Left renal pelvis (tissue), 4 donors: ENCODE measurements around the gene CHD6. TPM values are rescaled to one million over a fixed set of nuclear protein-coding genes. Genes with fewer than 3 reads are reported as not detected.

ENCODE experiments used
- DNase-seq, 4 donors: peaks; one replicate each; pipeline ENCODE4 v3.0.0-alpha.2; 2013; ENCODE audit warnings: low read depth in 4 of 4, low spot score in 3 of 4
- polyA plus RNA-seq, 4 donors: library from polyadenylated mRNA; unstranded; fragments of 120-200 nt; gene quantifications; one replicate each; pipeline ENCODE4 v1.2.1, GENCODE V29; 2013; ENCODE audit not compliant: insufficient read length in 4 of 4

The CHD6 gene
- polyA plus RNA-seq, 4 donors: 41.3 to 53.4 (median 52.0) TPM

DNA sequence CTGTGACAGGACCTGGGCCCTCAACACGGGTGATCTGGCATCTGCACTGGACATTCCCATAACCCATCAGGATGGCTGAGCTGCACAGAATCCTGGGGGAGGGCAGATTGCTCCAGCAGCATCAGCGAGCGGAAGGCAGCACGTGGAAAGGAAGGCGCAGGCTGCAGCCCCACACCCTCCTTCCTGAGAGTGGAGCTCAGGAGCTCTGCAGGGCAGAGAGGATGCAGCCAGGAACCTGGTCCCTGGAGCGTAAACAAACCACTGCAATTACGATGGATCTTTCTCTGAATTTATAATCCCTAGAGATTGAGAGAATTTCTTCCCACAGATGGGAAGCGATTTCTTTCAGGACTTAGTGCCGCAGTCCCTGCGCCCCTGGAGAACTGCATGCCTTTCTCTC lies 211.8 kb downstream of the CHD6 start:
- no peak for DNase-seq

DNA sequence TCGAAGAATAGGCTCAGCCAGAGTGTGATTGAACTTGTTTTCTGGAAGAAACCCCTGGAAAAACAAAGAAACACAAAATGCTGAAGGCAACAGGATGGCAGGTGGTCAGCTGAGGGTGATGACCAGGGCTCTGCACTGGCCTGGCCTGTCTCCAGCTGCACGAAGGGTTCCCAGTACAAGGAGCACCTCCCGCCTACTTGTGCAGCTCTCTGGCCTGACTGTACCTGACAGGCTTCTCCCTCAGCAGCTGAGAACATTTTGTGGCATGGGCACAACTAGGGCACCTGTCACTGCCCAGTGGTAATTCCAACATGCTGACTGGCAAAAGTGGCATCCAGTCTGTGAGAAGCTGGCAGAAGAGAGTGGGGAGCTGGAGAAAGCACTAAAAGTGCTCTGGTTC lies 212.7 kb downstream of the CHD6 start:
- no peak for DNase-seq

DNA sequence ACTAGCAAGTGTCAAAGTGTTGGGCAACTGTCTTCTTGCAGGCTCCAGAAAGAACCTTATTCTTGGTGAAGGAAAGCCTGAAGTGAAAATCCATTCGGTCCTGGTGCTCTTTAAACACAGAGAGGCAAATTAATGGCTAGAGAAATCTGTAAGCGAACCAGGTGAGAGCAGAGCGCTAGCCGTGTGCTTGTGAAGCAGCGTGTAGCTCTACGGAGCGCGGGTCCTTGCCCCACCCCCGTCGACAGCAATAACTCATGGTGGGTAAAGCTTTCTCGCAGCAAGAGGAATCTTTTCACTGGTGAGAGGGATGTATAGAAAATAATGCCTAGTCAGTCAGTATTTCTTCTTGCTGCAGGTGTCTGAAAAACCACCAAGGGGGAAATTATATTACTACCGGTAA lies 214.6 kb downstream of the CHD6 start:
- no peak for DNase-seq

DNA sequence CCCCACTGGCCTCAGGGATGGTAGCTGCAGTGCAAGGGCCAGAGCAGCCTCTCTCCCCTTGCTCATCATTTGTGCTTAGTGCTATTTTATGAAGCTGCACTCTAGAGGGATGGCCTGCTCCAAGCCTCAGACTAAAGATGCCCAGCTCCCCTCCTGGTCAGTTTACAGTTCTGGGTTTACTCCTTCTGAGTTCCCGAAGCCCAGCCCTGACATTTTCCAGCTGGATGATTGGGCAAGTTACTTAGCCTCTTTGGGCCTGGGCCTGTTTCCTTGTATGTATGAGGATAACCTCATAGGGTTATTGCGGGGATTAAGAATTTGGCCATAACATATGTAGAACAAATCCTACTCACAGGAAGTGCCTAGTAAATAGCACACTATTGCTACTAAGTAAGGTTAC lies 219.8 kb downstream of the CHD6 start:
- DNase-seq: no peak

DNA sequence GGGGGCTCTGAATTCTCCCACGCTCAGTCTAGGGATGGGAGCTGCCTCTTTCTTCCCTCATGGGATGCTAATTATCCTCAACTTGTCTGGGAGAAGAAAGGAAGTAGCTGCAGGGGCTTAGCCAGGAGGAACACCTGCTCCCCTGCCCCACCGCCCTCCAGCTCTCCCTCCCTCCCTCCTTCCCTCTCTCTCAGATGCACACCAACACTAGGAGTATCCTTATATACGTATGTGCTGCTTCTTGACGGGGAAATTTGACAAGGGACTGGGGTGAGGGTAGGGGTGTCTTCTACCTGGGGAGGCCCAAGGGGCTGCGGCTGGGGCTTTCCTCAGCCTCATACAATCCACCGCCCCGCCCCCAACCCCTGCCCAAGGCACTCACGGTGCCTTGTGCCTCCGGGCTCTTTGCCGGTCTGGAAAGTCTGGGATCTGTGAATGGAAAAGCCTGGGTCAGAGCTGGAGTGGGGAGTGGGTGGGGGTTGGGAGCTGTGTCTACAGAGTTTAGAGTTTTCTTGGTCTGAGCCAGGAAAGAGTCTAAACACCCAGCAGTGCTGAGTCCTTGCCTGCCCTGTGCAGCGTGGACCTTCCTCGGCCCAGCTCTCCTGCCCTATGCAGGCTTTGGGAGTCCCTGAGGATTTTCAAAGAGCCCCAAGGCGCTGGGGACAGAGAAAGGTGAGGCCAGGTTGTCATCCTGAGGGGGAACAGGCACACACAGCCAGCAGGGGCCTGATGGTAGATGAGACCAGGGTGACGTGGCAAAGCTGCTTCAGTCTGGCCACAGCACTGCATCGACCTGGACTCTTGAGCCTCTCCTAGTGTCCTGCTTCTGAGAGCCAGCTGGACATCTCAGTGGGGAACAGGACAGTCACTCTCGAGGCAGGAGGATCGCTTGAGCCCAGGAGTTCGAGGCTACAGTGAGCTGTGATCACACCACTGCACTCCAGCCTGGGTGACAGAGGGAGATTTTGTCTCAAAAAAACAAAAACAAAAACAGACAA lies 222.2 kb downstream of the CHD6 start:
- DNase-seq: no peak

DNA sequence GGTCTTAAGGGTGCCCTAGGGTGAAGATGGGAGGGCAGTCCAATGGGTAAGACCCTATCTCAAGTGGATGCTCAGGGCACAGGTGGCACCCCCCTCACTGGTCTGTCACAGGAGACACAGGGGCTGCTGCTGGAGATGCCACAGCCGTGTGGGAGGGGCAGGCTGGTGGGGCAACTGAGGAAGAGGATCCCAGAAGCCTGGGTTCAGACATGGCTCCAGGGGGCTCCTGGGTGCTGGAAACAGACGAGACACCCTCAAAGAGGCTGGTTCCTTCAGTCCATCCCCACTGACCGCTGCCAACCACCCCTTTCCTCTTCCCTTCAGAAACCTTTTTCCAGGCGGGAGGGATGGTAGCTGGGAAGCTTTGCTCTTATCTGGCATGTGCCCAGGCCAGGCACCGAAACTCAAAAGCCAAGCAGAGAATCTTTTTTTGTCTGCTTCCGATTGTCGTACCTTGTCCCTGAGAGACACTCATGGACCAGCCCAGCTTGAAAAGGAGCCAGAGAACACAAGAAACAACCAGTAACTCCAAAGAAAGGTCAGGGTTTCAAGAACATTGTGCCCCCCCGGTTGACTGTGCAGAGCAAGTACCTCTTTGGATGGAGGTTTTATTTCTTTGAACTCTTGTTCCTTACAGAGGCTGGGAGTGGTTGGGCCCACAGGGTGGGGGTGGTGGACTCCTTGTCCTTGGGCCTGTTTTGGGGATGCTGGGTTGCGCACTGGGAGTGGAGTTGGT lies 223.1 kb downstream of the CHD6 start:
- DNase-seq: no peak

DNA sequence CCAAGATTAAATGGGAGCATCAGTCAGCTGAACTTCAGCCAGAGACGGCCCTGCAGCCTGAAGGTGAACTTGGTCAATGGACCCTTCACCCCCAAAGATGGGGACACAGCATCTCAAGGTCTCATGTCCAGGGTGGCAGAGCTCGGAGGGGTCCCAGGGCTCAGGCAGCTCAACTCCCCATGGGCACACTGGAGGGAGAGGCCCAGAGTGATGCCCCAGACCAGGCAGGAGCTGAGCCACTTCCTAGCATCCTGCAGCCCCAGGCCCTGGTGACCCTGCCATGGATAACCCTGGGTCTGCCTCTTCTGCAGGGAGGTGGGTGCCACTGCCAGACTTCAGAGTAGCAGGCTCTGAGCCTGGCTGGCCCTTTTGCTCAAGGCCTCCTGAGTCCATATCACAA lies 224.1 kb downstream of the CHD6 start:
- no peak for DNase-seq

DNA sequence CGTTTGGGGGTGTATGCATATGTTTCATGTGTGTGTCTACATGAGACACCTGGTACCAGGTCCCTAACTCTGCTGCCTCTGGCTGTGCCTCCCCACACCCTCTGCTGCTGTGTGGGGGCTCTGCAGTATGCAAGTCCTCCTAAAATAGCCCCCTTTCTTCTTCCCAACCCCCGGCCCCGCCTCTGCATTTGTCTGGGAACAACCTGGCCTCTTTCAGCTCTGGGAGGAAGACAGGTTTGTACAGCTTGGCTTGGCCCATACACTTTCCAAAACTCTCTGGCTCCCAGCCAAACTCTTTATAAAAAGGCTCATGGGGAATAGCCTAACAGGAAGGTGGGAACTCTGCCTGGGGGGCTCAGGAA lies 224.5 kb downstream of the CHD6 start:
- DNase-seq: no peak

DNA sequence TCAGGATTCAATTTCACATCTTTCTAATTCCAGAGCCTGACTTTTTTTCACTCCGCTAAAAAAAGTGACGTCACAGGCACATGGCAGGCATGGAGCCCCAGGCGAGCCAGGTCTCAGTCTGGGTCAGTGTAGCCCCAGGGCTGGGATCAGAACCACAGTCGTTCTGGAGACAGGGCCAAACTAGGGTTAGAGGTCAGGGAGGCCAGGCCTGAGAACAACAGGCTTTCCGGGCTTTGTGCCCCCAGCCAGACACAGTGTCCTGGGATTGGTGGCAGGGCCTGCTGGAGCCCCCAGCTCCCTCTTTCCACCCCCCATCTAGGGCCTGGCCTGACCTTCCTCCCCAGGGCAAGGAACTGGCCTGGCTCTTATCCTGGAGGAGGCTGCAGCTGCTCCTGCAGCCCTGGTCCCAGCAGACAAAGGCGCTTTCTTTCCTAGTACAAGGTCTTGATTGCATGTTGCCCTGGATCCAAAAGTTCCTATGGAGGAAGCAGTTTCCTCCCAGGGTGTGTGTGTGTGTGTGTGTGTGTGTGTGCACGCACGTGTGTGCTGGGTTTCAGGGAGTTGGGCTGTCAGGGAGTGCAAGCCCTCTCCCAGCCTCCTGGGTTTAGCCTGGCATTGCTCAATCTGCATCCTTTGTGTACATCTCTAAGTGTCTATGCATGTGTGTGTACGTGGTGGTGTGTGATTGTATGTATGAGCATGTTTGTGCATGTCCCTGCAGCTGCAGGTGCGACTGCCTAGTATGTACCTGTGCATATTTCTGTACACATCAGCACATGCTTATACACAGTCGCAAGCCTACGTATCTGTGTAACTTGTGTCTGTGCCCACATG lies 225.1 kb downstream of the CHD6 start:
- no peak for DNase-seq

DNA sequence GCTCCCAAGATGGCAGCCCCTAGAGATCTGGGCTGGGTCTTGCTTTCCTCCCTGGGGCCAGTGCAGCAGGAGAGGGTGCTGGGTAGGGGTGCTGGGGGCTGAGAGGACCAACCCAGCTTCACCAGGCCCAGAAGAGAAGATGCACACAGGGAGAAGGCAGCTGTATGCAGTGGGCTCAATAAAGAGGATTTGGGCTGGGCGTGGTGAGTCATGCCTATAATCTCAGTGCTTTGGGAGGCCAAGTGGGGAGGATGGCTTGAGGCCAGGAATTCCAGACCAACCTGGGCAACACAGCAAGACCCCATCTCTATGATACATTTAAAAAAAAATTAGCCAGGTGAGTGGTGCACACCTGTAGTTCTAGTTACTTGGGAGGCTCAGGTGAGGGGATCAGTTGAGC lies 225.9 kb downstream of the CHD6 start:
- no peak for DNase-seq

DNA sequence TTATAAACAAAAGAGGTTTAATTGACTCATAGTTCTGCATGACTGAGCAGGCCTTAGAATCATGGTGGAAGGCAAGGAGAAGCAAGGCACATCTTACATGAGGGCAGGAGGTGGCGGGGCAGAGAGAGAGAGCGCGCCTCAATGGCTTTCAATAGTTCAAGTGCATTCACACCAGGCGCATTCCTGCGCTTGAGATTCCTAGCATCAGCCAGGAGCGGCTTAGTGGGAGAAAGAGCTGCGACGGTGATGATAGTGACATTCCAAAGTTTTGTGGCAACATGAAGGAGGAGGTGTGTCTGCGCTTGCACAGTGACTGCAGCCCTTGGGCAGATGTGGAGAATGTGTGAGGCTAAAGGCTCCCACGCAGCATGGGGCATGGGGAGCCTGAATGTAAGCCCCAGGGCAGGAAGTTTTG lies 226.6 kb downstream of the CHD6 start:
- DNase-seq: no peak

DNA sequence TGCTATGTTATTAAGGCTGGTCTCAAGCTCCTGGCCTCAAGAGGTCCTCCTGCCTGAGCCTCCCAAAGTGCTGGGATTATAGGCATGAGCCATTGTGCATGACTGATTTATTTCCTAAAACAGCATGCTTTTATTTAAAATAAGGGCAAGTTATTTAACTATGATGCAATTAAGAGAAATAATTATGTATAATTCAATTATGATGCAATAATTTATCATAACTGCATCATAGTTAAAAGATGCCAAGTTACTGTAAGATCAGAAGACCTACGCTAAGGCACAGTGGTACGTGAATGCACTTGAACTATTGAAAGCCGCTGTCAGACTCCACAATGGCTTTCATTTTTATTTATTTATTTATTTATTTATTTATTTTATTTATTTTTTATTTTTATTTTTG lies 227.3 kb downstream of the CHD6 start:
- DNase-seq: no peak

DNA sequence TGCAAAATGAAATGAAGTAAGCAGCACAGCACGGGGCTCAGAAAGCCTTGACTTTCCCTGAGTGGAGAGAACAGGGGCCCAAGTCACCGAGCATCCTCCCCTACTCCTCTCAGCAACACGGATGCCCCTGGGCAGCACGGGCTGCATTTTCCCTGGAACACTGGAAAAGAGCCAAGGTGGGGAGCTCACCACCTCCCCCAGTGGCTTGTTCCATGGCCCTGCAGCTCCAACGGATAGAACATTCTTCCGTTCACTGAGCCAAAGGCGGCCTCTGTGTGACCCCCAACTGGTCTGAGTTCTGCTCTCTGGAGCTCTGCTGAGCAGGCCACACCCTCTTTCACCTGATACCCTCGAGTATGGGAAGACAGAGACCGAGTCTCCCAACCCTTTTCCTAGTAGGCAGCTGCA lies 230.7 kb downstream of the CHD6 start:
- DNase-seq: no peak

DNA sequence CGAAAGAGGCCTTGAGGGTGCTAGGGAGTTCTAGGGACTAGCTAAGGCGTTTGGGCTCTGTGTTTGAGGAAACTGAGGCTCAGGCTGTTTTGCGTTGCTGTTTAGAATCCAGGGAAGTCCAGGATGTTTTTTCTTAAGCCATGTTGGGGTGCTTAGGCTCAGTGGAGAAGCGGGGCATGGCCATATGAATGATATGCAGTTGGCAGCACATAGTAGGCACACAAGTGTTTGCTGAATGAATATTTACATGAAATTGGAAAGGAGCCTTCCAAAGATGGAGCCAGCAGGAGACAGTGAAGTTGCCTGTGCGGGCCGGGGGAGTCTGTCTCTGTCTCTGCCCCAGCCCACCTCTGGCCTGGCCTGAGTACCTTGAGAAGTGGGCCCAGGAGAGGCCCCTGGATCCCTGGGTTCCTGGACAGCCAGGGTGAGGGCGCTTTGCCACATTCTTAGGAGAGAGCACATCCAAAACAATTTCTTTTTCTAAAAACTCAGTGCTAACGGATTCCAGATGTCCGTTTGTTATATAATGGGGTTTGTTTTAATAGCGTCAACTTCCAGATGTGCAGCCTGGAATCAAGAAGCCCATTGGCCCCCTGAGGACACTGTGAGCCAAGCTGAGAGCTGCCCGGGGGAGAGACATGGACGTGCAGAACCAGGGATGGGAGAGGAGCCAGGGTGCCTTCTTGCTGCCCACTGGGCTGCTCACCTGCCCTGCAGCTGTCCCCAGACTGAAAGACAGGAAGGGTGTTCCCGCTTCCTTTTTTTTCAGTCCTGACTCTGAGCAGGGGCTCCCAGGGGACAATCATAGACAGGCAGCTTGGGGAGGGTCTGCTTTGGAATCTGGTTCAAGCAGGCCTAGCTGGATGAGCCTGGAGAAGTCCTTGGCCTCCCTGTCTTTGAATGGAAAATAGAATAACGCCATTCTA lies 231.4 kb downstream of the CHD6 start:
- no peak for DNase-seq

DNA sequence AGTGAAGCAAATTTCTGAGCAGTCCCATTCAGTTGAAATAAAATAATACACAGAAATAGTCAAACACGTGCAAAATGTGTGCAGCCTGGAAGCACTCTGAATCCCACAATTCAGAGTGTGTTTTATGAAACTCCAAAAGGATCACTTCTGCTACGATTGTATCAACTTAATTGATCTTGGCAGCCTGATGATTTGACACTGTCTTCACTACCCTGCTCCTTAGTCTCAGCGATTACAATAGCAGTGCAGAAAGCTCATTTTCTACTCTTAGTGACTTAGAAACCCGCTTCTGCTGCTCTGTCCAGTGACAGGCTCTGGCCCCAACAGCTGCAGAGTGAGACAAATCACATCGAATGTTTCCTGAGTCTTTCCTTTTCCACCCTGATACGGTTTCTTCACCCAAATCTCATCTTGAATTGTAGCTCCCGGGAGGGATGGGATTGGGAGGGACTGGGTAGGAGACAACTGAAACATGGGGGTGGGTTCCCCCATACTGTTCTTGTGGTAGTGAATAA lies 235.3 kb downstream of the CHD6 start:
- DNase-seq: no peak

DNA sequence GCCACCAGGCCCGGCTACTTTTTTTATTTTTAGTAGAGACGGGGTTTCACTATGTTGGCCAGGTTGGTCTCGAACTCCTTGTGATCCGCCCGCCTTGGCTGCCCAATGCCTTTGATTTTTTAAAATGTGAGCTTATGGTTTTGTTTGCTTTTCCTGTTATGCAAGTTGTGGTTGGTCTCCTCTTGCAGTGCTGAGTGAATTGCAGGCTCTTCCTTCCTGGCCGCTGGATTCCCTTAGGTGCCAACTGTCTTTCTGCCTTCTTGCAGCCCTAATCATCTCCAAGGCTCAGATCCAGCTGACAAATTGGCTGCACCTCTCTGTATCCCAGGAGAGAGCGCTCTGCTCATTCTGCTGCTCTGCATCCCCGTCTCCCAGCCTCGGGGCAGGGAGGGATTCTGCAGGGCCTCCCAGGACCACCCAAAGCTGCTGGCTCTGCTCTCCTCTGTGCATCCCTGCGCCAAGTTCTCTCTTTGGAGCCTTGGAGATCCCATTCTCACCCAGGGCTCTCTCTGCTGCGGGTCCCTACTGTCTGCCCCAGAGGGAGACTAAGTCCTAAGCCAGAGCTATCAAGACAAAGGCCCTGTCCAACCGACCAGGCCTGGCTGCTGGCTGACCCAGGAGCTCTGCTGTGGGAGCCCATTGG lies 237.5 kb downstream of the CHD6 start:
- DNase-seq: no peak

DNA sequence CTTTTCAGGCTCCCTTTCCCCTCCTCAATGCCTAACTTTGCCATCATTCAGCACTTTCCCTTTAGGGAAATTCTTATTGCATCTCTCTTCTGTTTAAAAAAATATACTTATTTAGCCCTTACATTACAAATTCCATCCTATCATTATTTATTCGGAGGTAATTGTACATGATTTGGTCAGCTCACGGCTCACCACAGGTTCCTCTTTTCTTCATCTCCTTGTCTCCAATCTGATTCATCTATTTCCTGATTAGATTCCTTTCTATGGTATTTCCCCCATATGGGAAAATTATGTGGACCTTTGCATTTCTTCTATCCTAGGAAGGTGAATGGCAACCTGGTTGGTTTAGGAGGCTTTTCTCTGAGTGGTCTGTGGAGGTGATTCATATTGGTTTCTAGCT lies 238.6 kb downstream of the CHD6 start:
- DNase-seq: no peak

DNA sequence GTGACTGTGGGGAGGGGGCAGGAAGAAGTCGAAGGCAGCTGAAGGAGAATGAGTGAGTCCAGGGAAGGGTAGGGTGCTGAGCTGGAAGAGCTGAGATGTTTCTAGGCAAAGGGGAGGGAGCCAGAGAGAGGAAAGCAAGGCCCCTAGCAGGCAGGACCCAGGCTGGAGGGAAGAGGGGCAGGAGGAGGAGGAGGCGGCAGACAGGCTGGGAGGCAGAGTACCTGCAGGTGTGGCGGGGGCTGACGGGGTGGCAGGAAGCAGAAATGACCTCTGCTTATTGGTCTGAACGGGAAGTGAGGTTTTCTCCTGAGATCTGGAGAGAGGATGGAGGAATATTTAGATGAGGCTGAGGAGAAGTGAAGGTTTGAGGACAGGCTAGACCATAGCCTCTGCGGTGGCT lies 240.9 kb downstream of the CHD6 start:
- DNase-seq: no peak

DNA sequence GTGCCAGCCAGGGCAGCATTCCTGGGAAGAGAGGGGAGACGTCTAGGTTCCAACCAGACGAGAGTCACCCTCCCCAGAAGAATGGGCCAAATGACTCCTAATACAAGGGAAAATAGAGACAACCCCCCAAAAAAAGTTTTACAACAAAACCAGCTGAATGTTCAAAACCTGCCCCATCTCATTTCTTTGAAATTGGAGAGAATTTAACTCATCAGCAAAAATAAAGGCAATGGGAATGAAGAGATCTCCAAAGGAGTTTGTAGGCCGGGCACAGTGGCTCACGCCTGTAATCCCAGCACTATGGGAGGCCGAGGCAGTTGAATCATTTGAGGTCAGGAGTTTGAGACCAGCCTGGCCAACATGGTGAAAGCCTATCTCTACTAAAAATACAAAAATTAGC lies 241.8 kb downstream of the CHD6 start:
- no peak for DNase-seq
